ENCODE results near the gene XKR3.
"Not testable (repeated sequence)": the region's sequence is repeated elsewhere in the genome, so short reads cannot be mapped to it uniquely, and the experiment has no call there.

The XKR3 gene

DNA sequence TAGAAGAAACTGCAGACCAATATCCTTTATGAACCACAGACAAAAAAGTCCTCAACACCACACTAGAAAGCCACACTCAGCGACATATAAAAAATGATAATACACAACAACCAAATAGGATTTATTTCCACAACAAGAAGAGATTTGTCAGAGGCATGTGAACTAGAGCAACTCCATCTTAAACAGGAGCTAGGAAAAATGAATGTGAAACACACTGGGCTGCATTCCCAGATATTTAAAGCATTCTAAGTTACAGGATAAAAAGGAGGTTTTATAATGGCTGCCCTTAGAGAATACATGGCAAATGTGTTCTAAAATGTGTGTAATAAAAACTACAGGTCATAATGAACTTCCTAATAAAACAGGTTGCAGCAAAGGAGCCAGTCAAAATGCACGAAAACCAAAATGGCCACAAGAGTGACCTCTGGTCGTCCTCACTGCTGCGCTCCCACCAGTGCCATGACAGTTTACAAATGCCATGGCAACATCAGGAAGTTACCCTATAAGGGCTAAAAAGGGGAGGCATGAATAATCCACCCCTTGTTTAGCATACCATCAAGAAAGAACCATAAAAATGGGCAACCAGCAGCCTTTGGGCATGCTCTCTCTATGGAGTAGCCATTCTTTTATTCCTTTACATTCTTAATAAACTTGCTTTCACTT lies 21.8 kb downstream of the XKR3 start:
- no peak for DNase-seq

DNA sequence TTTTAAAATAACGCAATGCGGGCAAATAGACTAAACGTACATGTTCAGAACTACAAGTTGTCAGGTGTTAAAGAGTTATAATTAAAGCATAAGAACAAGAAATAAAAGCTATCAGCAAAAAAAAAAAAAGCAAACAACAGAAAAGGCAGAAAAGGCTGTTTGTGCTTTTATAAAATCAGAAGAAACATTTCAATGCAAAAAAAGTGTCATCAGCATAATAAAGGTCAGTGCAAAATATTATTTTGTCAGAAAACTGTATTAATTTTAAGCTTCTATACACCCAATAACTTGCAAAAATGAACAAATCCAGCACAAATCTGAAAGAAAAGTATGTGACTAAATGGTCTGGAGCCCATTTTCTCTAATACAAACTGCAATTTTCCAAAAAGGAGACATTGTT lies 23.6 kb downstream of the XKR3 start:
- no peak for DNase-seq

DNA sequence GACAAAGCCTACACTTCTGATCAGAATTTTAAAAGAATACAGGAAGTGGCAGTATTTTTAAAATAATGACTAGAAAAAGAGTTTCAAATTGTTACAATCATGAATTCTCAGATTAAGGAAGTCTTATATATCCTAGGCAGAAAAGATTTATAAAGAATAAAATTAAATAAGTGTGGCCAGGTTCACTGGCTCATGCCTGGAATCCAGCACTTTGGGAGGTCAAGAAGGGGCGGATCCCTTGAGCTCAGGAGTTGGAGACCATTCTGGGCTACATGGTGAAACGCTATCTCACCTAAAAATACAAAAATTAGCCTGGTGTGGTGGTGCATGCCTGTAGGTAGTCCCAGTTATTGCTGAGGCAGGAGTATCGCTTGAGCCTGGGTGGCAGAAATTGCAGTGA lies 24.1 kb downstream of the XKR3 start:
- no peak for DNase-seq

DNA sequence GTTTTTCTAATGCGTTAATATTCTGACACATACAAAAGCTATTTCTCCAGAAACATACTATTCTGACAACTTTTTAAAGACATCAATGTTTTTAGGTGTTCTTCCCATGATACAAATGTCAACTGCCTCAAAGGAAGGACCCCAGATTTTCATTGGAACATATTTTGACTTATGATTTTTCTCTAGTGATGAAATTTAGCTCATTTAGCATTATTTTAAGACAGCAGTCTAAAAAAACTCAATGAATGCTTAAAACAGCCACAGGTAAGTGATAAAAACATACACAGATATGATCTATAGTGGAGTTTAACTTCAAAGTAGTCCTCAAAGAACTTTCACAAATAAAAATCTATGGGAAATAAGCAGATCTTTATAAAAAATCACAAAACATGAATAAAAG lies 24.9 kb downstream of the XKR3 start:
- DNase-seq = no peak

DNA sequence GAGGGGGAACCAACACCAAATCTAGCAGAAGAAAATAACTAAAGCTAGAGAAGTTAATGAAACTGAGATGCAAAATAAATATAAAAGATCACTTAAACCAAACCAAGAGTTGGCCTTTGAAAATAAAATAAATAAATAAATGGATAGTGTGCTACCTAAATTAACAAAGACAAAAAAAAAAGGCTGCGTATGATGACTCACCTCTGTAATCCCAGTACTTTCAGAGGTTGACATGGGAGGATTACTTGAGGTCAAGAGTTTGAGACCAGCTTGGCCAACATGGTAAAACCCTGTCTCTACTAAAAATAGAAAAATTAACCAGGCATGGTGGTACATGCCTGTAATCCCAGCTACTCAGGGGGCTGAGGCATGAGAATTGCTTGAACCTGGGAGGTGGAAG lies 29.7 kb downstream of the XKR3 start:
- not testable (repeated sequence) for DNase-seq

DNA sequence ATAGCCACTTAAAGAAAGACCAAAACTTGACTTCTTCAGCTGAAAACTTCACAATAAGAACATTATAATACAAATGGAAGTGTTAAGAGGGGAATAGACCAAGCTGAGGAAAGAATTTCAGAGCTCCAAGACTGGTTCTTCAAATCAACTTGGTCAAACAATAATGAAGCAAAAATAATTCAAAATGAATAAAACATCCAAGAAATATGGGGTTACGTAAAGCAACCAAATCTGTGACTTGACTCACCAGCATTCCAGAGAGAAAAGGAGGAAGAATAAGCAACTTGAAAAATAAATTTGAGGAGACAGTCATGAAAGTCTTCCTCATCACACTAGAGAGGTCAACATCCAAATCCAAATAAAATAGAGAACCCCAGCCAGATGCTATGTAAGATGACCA lies 31.4 kb downstream of the XKR3 start:
- DNase-seq = no peak

DNA sequence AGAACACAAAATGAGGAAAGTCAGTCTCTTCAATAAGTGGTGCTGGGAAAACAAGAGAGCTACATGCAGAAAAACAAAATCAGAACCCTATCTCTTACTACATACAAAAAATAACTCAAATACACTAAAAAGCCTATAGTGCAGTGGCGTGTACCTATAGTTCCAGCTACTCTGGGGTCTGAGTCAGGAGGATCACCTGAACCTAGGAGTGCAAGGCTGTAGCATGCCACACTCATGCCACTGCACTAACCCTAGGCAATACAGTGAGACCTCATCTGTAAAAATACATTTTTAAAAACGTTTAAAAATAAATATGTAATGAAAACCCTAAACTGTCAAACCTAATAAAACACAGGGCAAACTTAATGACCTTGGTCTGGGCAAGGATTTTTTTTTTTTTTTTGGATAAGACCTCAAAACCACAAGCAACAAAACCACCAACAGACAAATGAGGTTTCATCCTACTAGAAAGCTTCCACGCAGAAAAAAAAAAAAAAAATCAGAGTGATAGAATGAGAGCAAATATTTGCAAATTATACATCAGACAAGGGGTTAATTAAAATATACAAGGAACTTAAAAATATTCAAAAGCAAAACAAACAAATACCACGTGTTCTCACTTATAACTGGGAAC lies 35.2 kb downstream of the XKR3 start:
- no peak for DNase-seq

DNA sequence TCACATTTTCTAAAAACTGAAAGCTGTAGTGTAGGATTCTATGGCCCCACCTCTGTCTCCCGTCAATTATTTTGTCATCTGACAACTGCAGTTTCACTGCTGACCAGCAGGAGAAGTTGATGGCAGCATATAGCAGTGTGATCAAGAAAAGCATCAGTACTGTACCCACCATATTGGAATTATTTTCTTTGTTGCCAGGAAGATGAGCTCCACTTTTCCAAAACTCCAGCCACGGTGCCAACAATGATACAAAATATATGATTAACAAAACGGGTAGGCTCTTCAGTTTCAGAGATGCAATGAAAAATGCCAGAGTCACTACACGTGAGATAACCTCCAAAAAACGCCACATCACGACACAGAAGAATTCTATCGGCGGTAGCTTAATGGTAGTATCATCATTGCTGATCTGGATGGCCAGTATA lies 41.3 kb downstream of the XKR3 start:
- DNase-seq = peak; percentile 32

DNA sequence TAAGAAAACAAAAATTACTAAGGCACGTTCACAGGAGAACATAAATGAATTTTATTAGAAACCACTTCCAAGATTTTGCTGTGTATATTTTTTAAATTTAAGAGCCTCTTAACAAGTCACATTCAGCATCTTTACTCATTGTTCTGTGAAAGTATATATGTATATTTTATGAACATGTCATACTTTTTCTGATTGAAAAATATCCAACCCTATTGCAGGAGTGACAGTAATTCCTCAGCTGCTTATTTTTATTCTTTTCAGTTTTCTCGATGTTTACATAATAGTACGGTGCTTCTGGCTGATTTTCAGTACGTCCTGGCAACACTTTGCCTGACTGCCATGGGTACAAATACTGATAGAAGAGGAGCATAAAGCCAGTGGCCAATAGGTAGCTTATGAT lies 41.8 kb downstream of the XKR3 start:
- no peak for DNase-seq

DNA sequence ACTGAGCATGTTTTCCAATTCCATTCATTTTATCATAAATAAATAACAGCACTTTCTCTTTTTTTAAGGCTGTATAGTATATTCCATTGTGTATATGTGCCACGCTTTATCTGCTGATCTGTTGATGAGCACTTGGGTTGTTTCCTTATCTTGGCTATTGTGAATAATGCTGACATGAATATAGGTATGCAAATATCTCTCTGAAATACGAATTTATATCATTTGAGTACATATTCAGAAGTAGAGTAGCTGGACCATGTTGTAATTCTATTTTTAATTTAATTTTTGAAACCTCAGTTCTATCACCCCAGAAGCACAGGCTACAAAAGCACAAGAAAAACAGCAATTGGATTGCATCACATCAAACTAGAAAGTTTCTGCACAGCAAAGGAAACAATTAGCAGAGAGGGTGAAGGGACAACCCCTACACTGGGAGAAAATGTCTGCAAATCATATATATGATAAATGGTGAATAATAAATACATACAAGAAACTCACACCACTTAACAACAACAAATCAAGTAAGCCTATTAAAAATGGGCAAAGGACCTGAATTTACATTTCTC lies 43.4 kb downstream of the XKR3 start:
- DNase-seq = no peak

DNA sequence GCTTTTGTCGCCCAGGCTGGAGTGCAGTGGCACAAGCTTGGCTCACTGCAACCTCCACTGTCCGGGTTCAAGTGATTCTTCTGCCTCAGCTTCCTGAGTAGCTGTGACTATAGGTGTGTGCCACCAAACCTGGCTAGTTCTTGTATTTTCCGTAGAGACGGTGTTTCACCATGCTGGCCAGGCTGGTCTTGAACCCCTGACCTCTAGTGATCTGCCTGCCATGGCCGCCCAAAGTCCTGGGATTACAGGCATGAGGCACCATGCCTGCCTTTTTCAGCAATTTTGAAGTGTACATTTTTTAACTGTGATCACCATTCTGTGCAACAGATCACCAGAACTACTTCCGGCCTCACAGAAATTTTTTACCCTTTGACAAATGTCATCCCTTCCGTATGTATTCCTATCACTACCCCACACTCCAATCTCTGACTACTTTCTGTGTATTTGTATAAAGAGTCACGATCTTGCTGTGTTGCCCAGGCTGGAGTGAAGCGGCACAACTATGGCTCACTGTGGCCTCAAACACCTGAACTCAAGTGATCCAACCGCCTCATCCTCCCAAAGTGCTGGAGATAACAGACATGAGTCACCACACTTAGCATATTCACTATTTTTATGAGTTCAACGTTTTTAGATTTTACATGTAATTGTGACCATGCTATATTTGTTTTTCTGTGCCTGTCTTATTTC lies 44.0 kb downstream of the XKR3 start:
- no peak for DNase-seq

DNA sequence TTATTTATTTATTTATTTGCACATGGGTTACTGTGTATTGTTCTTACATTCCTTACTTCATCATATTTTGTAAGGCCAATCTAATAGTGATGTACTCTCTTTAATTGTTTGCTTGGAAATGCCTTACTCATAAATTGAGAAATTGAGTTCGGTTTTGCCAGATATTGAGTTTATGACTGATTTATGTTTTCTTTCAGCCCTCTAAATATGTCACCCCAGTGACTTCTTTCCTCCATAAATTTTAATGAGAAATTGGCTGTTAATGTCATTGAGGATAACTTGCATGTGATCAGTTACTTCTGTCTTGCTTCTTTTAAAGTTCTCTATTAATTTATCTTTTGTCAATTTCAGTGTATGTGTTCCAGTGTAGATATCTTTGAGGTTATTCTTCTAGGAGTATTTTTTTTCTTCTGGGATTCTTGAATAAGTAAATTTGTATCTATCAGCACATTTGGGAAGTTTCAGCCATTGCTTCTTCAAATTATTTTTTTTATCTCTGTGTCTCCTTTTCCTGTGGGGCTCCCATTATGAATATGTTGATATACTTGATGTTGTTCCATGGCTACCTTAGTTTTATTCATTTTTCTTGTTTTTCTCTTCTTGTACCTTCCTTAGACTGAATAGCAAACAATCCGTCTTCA lies 47.8 kb downstream of the XKR3 start:
- DNase-seq = no peak

DNA sequence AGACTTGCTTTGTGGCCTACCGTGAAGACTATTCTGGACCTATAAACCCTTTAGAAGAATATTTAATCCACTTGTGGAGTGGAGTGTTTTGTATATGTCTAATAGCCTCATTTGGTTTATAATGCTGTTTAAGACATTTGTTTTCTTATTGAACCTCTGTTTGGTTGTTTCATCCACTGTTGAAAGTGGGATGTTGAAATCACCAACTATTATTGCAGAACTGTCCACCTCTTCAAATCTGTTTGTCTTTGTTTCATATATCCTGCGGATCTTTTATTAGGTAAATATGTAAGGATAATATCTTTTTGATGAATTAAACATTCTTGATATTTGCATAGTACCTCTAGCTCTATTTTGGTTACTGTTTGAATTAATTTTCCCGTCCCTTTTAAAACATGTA lies 49.1 kb downstream of the XKR3 start:
- no peak for DNase-seq

DNA sequence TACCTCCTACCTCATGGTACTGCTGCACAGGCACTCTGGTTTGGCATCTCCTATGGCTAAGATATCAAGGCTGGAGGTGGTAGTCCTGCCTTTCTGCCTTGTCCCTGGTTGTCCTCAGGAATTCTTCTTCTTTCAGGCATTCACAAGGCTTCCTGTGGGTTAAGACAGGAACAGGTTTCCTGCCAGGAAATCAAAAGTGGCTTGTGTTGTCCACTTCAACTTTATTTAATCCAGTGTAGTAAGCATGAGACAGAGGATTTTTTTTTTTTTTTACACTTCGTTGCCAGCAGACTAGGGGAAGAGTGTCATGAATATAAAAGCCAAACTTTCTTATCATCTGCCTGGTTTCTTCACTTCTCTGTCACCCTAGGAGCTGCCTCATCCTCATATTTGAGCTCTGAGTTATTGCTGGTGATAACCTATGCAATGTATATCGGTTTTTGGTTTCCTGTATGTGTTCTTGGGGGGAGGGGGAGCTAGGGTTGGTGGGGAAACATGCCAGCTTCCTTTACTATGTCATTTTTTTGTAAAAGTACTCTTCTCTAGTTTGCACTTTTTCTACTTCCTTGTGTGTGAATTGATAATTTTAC lies 50.2 kb downstream of the XKR3 start:
- DNase-seq = no peak

DNA sequence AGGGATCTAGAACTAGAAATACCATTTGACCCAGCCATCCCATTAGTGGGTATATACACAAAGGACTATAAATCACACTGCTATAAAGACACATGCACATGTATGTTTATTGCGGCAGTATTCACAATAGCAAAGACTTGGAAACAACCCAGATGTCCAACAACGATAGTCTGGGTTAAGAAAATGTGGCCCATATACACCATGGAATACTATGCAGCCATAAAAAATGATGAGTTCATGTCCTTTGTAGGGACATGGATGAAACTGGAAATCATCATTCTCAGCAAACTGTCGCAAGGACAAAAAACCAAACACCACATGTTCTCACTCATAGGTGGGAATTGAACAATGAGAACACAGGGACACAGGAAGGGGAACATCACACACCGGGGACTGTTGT lies 53.6 kb downstream of the XKR3 start:
- not testable (repeated sequence) for DNase-seq

DNA sequence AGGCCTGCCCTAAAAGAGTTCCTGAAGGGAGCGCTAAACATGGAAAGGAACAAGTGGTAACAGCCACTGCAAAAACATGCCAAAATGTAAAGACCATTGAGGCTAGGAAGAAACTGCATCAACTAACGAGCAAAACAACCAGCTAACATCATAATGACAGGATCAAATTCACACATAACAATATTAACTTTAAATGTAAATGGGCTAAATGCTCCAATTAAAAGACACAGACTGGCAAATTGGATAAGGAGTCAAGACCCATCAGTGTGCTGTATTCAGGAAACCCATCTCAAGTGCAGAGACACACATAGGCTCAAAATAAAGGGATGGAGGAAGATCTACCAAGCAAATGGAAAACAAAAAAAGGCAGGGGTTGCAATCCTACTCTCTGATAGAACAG lies 57.3 kb downstream of the XKR3 start:
- not testable (repeated sequence) for DNase-seq

DNA sequence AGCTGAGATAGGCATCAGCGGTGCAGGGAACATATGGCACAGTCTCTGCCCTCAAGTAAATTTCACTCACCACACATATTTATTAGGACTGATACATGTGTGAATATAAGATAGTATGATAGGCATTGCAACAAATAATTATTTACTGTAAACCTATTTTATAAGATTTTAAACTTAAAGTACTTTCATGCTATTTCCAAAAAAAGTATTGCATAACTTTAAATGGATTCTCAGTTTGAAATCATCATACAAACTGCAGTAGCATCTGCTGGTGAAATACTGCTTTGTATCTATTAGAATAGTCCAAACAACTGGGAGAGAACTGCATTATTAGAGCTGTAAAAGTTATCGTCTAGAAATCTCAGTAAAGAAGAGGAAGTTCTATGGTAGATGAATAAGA lies 63.0 kb downstream of the XKR3 start:
- DNase-seq = not testable (repeated sequence)

DNA sequence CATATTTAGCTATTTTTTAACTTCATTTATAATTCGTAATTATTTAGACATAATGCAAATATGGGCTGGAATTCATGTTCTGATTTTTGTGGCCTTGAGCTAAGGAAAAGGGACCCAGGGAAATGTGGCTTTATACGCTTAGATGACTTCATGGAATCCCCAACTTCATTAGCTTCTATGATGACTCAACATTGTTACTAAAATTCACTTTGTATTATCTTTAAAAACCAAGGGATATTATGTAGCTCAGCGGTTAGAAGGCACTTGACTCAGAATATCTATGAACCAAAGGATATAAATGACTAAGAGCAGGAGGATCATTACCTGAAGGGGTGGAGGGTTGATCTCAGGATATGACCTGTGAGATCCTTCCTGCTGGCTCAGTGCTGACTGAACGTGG lies 64.8 kb downstream of the XKR3 start:
- not testable (repeated sequence) for DNase-seq

DNA sequence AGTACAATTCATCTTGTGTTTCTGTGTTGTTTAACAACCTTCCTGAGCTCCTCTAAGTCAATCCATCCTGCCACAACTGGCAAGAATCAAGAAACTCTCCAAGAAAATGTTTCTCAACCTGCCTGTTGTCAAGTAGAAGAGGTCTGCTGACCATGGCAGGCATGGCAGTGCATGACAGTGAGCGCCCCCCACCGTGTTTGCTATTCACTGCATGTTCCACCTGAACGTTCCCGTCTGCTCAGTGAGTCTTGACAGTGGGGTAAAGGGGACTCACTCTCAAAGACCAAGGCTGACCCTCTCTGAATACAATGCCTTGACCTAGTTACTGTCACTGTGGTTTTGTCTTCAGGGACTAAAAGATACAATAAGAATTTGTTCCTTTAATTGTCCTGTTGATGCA lies 75.9 kb downstream of the XKR3 start:
- not testable (repeated sequence) for DNase-seq

DNA sequence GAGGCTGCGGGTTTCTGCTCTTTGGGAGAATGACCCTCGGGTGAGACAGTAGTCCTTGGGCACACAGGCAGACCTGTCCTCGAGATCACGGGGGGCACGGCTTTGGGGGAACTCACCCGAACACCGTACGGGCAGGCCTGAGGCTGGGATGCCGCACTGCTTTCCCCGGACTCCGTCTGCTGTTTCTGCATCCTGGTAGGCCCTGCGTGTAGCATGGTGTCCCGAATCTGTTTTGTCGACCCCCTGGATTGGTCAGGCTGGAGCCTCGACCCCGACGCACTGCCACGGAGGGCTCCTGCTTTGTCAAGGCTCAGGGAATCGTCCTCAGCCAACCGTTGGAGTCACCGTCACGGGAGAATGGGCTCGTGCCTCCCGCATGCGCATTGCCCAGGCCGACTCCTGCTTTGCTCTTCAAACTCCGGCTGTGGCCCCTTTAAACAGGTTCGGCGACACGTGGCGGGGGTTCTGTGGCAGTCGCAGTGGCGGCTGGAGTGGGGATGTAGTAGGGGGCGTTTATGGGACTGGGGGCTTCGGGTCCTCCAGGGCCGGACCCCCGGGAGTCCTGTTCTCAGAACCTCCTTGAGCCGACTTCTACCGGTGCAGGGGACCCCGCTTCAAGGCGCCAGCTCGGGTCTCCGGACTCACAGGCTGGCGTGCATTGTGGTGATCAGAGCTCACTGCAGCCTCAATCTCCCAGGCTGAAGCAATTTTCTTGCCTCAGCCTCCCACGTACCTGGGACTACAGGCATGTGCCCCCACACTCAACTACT lies 76.9 kb downstream of the XKR3 start:
- not testable (repeated sequence) for DNase-seq

DNA sequence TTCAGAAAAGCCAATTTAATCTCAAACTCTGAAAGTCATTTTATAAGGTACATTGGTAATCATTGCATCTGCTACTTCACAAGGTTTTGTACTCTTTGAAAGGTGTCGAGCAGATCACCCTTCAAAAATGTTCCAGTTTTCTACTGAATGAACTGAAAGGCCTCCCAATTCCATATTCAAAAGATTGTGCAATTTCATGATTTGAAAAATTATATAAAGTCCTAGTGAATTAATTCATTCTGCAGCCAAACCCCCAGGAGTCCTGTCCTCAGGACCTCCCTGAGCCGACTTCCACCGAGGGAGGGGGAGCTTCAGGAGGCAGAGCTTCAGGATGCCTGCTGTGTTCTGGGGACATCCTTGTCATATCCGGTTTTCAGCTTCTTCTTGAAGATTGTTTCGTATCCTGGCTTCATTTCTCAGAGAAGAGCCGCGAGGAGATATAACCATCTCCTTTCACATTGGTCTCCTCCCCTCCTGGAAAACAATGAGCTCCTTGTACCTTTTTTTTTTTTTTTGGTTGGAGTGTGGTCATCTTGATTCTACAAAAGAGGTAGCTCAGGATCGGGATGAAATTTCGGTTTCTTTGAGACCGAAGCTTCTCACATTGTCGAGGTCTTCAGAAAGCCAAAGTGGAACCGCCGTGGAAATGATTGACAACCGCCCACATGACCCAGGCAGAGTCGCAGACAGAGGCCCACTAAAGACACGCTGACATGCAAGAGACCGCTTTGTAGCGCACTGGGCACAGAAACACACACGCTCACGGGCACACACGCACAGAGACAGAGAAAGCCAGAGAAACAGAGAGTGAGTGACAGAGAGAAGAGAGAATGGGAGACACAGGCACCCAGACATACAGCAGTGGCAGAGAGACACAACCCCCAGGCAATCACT lies 77.7 kb downstream of the XKR3 start:
- not testable (repeated sequence) for DNase-seq

Data from DMS53 (cell line).